Esophagus squamous epithelium (tissue), 4 donors: ENCODE data around the gene SERPINA5.

Experiments used
- POLR2A ChIP-seq, 4 donors: fragments of 450-650 bp; IDR thresholded peaks; one replicate each; pipeline ENCODE4 v1.6.1; 2017; ENCODE audit warnings: antibody characterized with exemption in 4 of 4, mild to moderate bottlenecking in 4 of 4, moderate library complexity in 3 of 4
- TF ChIP-seq, protein P1 (sequence below), 6 experiments: fragments of 450-650 bp in 4 of 6; fragments of 200-600 bp in 2 of 6; sonication (generic) in 2 of 6; IDR thresholded peaks; one replicate each; pipeline ENCODE4 v1.5.1; 2016 to 2019; ENCODE audit warnings: antibody characterized with exemption in 6 of 6, mild to moderate bottlenecking in 4 of 6, moderate library complexity in 4 of 6

DNA sequence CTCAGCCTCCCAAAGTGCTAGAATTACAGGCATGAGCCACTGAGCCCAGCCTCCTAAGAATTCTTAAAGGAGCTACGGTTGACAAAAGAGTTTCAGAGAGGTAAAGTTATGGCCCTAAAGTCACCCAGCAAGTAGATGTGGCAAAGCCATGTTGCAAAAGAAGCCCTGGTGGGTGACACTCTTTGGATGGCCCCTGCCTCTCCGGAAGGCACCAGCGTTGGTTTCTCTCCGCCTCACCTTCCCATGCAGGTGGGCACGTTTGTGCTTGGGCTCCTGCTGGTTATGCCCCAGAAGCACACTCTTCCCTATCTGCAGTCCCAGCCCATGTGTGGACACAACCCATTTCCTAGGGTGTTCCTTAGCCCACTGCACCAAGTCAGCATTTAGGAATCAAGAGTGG is 21.5 kb downstream of the SERPINA5 start:
- TF ChIP-seq POLR2A (IDR thresholded peaks at IDR 0.05): no peak
- TF ChIP-seq, protein P1, sequence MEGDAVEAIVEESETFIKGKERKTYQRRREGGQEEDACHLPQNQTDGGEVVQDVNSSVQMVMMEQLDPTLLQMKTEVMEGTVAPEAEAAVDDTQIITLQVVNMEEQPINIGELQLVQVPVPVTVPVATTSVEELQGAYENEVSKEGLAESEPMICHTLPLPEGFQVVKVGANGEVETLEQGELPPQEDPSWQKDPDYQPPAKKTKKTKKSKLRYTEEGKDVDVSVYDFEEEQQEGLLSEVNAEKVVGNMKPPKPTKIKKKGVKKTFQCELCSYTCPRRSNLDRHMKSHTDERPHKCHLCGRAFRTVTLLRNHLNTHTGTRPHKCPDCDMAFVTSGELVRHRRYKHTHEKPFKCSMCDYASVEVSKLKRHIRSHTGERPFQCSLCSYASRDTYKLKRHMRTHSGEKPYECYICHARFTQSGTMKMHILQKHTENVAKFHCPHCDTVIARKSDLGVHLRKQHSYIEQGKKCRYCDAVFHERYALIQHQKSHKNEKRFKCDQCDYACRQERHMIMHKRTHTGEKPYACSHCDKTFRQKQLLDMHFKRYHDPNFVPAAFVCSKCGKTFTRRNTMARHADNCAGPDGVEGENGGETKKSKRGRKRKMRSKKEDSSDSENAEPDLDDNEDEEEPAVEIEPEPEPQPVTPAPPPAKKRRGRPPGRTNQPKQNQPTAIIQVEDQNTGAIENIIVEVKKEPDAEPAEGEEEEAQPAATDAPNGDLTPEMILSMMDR (IDR thresholded peaks at IDR 0.05): no peak
